ELF-1 (cell line): Measurements from ENCODE around the gene DNAJA3.

Experiments used
- DNase-seq: peaks from one replicate; pipeline ENCODE4 v3.0.0-alpha.2; 2016; ENCODE audit warnings: low read depth, low spot score

The DNAJA3 gene

GRCh38 chr16:4425378-4426020 is at the start of gene DNAJA3:
Gene DNAJA3 (plus strand): TSS chr16:4425868. CDS start chr16:4425882, 14 bp downstream.
- peak; percentile 95 for DNase-seq

GRCh38 chr16:4376126-4376892 is 49.4 kb upstream of the DNAJA3 start:
- no peak for DNase-seq

- no peak for DNase-seq
These were observed 48.6 kb upstream of the DNAJA3 start for GRCh38 chr16:4376893-4377572.

GRCh38 chr16:4377573-4378154 is 48.0 kb upstream of the DNAJA3 start:
- DNase-seq: peak; percentile 69

GRCh38 chr16:4378161-4378666 is 47.5 kb upstream of the DNAJA3 start:
- no peak for DNase-seq

- no peak for DNase-seq
These were observed 46.5 kb upstream of the DNAJA3 start for GRCh38 chr16:4378999-4379690.

- no peak for DNase-seq
These were observed 45.3 kb upstream of the DNAJA3 start for GRCh38 chr16:4380119-4381063.

GRCh38 chr16:4381072-4381934 is 44.4 kb upstream of the DNAJA3 start:
- no peak for DNase-seq

- no peak for DNase-seq
These were observed 43.5 kb upstream of the DNAJA3 start for GRCh38 chr16:4381935-4382794.

- DNase-seq: no peak
These were observed 42.8 kb upstream of the DNAJA3 start for GRCh38 chr16:4382795-4383357.

GRCh38 chr16:4383591-4384444 is 41.9 kb upstream of the DNAJA3 start:
- no peak for DNase-seq

- peak; percentile 25 for DNase-seq
These were observed 41.1 kb upstream of the DNAJA3 start for GRCh38 chr16:4384509-4384942.

GRCh38 chr16:4385066-4385788 is 40.4 kb upstream of the DNAJA3 start:
- DNase-seq: no peak

GRCh38 chr16:4385789-4386450 is 39.7 kb upstream of the DNAJA3 start:
- DNase-seq: no peak

GRCh38 chr16:4386451-4386805 is 39.2 kb upstream of the DNAJA3 start:
- DNase-seq: no peak
